ENCODE results near the gene UBE2G2. TPM values are rescaled to one million over a fixed set of nuclear protein-coding genes. Genes with fewer than 3 reads are reported as not detected.

The UBE2G2 gene
- total RNA-seq, 4 donors from 2014 or later, result 95.8 to 187 (median 103) TPM

DNA sequence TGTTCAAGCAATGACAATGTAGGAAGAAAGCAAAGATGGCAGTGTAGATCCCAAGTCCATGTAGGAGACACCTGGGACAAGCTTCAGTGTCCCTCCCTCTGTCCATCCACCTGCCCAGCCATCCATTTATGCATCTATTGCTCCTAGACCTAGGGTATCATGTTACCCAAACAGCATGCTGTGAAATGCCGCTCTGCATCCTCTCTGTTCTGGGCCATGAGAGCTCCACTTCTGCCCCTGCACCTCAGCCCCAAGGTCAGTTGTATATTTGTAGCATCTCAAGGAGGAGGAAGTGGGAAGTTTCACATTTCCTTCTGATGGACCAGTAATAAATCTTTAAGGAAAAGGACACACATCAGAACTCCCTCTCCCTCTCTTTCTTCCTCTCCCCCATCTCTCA, 62.3 kb downstream of the UBE2G2 start:
- no peak for TF ChIP-seq CTCF (IDR thresholded peaks at IDR 0.05)
- no peak for ATAC-seq (ENCODE audit: low FRiP score)
- no peak for DNase-seq (ENCODE audit: low spot score)

DNA sequence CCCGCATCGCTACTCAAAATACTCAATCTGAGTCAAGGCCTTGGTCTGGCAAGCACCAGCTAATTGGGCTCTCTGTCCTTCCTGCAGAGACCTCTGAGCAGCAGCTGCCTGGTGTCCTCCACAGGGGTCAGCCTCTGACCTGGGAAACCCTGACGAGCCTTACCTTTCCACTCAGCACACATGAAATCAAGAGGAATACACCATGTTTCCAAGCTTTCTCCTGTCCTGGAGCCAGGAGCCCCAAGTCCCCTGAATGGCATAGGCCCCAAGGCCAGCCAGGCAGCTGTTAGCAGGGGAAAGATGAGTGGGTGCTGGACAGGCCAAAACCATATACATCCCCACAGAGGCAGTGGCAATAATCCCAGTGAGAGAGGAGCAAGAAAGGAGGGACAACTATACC, 63.0 kb downstream of the UBE2G2 start:
- no peak for TF ChIP-seq CTCF (IDR thresholded peaks at IDR 0.05)
- ATAC-seq (ENCODE audit: low FRiP score), result no peak
- DNase-seq (ENCODE audit: low spot score), result no peak

- ATAC-seq (ENCODE audit: low FRiP score), result no peak
- no peak for DNase-seq (ENCODE audit: low spot score)
- no peak for TF ChIP-seq CTCF (IDR thresholded peaks at IDR 0.05)
These were observed 63.8 kb downstream of the UBE2G2 start for GRCh38 chr21:44737706-44738354.

DNA sequence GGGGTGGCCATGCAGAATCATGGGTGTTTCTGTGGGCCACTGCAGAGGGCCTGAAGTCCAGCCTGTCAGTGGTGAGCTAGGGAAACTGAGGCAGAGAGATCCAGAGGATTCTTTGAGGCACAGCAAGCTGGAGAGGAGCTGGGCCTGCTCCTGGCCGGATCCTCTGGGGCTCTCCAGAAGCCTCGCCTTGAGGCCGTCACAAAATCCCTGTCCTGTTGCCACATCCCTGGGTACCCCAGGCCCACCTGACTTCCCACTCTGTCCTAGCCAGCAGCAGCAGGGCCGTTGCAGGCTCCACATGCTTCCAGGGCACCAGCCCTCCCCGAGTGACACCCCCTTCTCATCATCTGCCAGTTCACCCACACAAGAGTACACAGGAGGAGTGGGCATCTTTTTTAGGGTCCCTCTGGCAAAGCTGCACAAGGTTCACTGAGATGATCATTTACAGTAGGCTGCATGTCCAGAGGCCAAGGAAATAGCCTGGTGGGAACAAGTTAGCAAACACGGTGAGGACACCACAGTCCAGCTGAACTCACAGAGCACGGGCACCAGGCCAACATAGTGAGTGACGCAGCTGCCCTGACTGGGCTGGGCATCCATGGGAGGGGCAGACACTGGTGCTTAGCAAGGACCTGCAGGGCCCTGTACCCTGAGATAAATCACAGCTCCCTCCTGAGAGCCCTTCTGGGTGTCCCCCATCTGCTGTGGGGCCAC, 65.2 kb downstream of the UBE2G2 start:
- no peak for ATAC-seq (ENCODE audit: low FRiP score)
- no peak for TF ChIP-seq CTCF (IDR thresholded peaks at IDR 0.05)

DNA sequence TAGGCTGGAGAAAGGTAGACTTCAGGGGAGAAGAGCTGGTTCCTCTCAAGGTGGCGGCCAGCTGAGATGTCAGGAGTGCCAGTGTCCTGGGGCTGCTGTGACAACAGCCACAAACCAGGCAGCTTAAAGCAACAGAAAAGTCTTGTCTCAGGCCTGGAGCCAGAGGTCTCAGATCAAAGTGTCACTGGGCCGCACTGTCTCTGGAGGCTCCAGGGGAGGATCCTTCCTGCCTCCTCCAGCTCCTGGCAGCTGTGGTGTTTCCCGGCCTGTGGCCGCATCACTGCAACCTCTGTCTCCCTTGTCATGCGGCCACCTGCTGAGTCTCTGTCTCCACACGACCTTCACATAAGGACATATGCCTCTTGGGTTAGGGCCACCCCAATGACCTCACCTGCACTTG, 65.8 kb downstream of the UBE2G2 start:
- TF ChIP-seq CTCF (IDR thresholded peaks at IDR 0.05), result no peak
- DNase-seq (ENCODE audit: low spot score) (no peak), ATAC-seq (ENCODE audit: low FRiP score) (no peak)

More for the DNA sequence above, 65.2 kb downstream of the UBE2G2 start:
- DNase-seq (ENCODE audit: low spot score), result no peak

- DNase-seq (ENCODE audit: low spot score), result no peak
- no peak for TF ChIP-seq CTCF (IDR thresholded peaks at IDR 0.05)
- ATAC-seq (ENCODE audit: low FRiP score), result no peak
These were observed 66.8 kb downstream of the UBE2G2 start for GRCh38 chr21:44734841-44735240.

Data from omental fat pad (tissue), 4 donors.